DOHH2 (cell line): ENCODE data around the gene PLEKHM3.

Experiments used
- H3F3A ChIP-seq: fragments of 200-600 bp; sonication (generic), shearing (Covaris generic); 2 replicates; pipeline ENCODE4 v1.6.0; 2016; ENCODE audit warnings: antibody characterized with exemption, mild to moderate bottlenecking; ENCODE audit not compliant: control insufficient read depth, insufficient read depth
- H3K27ac ChIP-seq: fragments of 200-600 bp; sonication (generic); 2 replicates; pipeline ENCODE4 v1.5.1; 2014; ENCODE audit warnings: low read depth, mild to moderate bottlenecking, low read length, moderate library complexity
- H3K27me3 ChIP-seq: fragments of 200-600 bp; sonication (generic); 2 replicates; pipeline ENCODE4 v1.6.1; 2014; ENCODE audit warnings: mild to moderate bottlenecking, low read length, mixed read lengths; ENCODE audit not compliant: control insufficient read depth
- H3K36me3 ChIP-seq: fragments of 200-600 bp; sonication (generic); 2 replicates; pipeline ENCODE4 v1.6.1; 2014; ENCODE audit warnings: mild to moderate bottlenecking, low read length, moderate library complexity, mixed read lengths; ENCODE audit not compliant: control insufficient read depth
- H3K4me1 ChIP-seq: fragments of 200-600 bp; sonication (generic); 2 replicates; pipeline ENCODE4 v1.6.1; 2014; ENCODE audit warnings: mild to moderate bottlenecking, low read length, mixed read lengths; ENCODE audit not compliant: control insufficient read depth
- H3K4me2 ChIP-seq: fragments of 200-600 bp; sonication (generic); 2 replicates; pipeline ENCODE4 v1.6.0; 2014; ENCODE audit warnings: mild to moderate bottlenecking, low read length, moderate library complexity
- H3K4me3 ChIP-seq: fragments of 200-600 bp; sonication (generic); 2 replicates; pipeline ENCODE4 v1.5.1; 2014; ENCODE audit warnings: mild to moderate bottlenecking, low read length, mixed read lengths
- H3K79me2 ChIP-seq: fragments of 200-600 bp; sonication (generic); 2 replicates; pipeline ENCODE4 v1.6.1; 2014; ENCODE audit warnings: mild to moderate bottlenecking, low read length, mixed read lengths; ENCODE audit not compliant: control insufficient read depth
- H3K9me2 ChIP-seq: fragments of 200-600 bp; sonication (generic); replicated peaks from 2 replicates; pipeline ENCODE4 v1.6.1; 2014; ENCODE audit warnings: mild to moderate bottlenecking, low read length, mixed read lengths; ENCODE audit not compliant: control insufficient read depth
- H3K9me3 ChIP-seq: fragments of 200-600 bp; sonication (generic); 2 replicates; pipeline ENCODE4 v1.6.1; 2014; ENCODE audit warnings: antibody characterized with exemption, low read length, mixed read lengths; ENCODE audit not compliant: control insufficient read depth, insufficient read depth
- H4K20me1 ChIP-seq: fragments of 200-600 bp; sonication (generic); 2 replicates; pipeline ENCODE4 v1.6.0; 2014; ENCODE audit warnings: low read depth, mild to moderate bottlenecking, antibody characterized with exemption, low read length, moderate library complexity; ENCODE audit not compliant: control insufficient read depth, insufficient read depth
- EZH2phosphoT487 ChIP-seq: fragments of 200-600 bp; sonication (generic); IDR thresholded peaks from 2 replicates; pipeline ENCODE4 v1.6.1; 2017; ENCODE audit warnings: borderline replicate concordance, mild to moderate bottlenecking, antibody characterized with exemption, low read length, moderate library complexity, mixed read lengths
- TF ChIP-seq, protein P1 (sequence below): fragments of 200-600 bp; sonication (generic); IDR thresholded peaks from one replicate; pipeline ENCODE4 v1.5.1; 2014; ENCODE audit warnings: antibody characterized with exemption, mild to moderate bottlenecking, low read depth, low read length; ENCODE audit not compliant: poor library complexity, severe bottlenecking

PLEKHM3 gene

DNA sequence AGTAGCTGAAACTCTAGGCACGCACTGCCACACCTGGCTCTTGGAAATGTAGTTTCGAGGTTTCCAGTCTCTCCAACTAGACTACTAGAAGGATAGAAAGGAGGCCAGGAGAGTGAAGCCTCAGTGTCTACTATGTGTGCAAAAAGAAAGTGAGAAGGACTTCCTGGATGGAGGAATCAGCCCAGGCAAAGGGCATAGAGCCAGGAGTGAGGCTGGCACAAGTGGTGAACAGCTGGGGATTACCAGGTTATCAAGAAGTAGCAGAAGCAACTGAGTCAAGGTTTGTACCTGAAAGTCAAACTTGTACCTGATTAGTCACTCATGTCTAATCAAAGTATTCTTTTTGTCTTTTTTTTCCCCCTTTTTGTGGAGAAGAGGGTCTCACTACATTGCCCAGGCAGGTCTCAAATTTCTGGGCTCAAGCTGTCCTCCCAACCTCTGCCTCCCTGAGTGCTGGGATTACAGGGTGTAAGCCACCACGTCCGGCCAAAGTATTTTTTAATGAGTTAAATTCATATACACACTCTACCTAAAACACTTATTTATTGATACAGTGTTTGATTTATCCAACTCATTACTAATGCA is 246.9 kb downstream of the PLEKHM3 start:
- no peak overlapping the region for H3K4me3 ChIP-seq
- H3K79me2 ChIP-seq, result no peaks in the 10 kb centered on the region
- peaks cover 10% of the 10 kb centered on the region for H3K27me3 ChIP-seq
- no peak overlapping the region for H3K4me2 ChIP-seq
- H3K9me3 ChIP-seq, result no peaks in the 10 kb centered on the region
- H3K36me3 ChIP-seq, result no peaks in the 10 kb centered on the region
- no peaks in the 10 kb centered on the region for H4K20me1 ChIP-seq
- no peaks in the 10 kb centered on the region for H3K4me1 ChIP-seq
- no peaks in the 10 kb centered on the region for H3K9me2 ChIP-seq
- TF ChIP-seq, protein P1, sequence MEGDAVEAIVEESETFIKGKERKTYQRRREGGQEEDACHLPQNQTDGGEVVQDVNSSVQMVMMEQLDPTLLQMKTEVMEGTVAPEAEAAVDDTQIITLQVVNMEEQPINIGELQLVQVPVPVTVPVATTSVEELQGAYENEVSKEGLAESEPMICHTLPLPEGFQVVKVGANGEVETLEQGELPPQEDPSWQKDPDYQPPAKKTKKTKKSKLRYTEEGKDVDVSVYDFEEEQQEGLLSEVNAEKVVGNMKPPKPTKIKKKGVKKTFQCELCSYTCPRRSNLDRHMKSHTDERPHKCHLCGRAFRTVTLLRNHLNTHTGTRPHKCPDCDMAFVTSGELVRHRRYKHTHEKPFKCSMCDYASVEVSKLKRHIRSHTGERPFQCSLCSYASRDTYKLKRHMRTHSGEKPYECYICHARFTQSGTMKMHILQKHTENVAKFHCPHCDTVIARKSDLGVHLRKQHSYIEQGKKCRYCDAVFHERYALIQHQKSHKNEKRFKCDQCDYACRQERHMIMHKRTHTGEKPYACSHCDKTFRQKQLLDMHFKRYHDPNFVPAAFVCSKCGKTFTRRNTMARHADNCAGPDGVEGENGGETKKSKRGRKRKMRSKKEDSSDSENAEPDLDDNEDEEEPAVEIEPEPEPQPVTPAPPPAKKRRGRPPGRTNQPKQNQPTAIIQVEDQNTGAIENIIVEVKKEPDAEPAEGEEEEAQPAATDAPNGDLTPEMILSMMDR, result no peak
- no peak for TF ChIP-seq EZH2phosphoT487
- H3F3A ChIP-seq, result no peaks in the 10 kb centered on the region
- H3K27ac ChIP-seq, result no peak overlapping the region

DNA sequence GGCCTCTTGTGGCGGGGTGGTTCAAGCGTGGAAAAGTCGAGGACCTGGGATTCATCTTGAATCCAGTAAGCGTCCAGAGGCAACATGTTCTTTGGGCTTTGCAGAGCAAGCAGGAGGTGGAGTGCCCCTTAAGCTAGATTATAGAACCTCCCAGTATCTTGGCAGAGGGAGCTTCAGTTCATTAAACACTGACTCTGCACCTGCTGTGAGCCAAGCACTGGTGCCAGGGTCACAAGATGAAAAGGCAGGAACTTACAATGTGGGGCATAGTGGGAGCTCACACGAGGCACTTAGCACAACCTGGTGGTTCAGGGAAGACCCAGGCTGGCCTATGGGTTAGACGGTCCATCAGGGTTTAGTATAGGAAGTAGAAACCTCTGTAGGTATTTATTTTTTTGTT is 248.2 kb downstream of the PLEKHM3 start:
- Histone ChIP-seq H3K79me2 (no peaks in the 10 kb centered on the region), H3K4me2 (no peak overlapping the region), H4K20me1 (no peaks in the 10 kb centered on the region), H3K27ac (no peak overlapping the region), H3K4me1 (no peaks in the 10 kb centered on the region), H3K4me3 (no peak overlapping the region), H3K36me3 (no peaks in the 10 kb centered on the region), H3K9me3 (no peaks in the 10 kb centered on the region), H3K9me2 (no peaks in the 10 kb centered on the region), H3F3A (no peaks in the 10 kb centered on the region), H3K27me3 (peaks cover 6% of the 10 kb centered on the region; the same call in 1 of the 2 replicates)
- TF ChIP-seq EZH2phosphoT487, result no peak
- TF ChIP-seq, protein P1, result no peak

DNA sequence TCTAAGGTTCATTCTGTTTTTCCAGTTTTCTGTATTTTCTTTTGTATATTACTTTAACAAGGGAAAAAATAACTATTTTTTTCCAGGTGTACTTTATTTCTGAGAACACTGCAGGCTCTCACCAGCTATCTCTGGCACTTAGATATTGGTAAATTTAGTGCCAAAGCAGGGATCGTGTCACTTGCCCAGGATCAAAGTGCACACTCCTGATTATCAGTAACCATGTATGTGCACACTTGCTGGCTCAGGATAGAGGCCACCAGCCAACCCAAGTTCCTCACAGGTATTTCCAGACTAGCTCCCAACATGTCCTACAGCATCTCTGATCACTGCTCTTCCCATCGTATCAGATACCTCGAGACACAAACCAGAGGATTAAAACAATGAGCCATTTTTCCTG is 249.9 kb downstream of the PLEKHM3 start:
- H3K4me2 ChIP-seq, result no peak overlapping the region
- H3K27ac ChIP-seq, result no peak overlapping the region

More for the DNA sequence above, 249.9 kb downstream of the PLEKHM3 start:
- no peak overlapping the region for H3K4me3 ChIP-seq
- H3K9me3 ChIP-seq, result no peaks in the 10 kb centered on the region
- no peaks in the 10 kb centered on the region for H4K20me1 ChIP-seq
- no peaks in the 10 kb centered on the region for H3K79me2 ChIP-seq
- H3K27me3 ChIP-seq, result peaks cover 14% of the 10 kb centered on the region
- TF ChIP-seq EZH2phosphoT487, result no peak
- TF ChIP-seq, protein P1, result no peak
- no peaks in the 10 kb centered on the region for H3K36me3 ChIP-seq
- H3K4me1 ChIP-seq, result peaks cover 5% of the 10 kb centered on the region
- H3K9me2 ChIP-seq, result no peaks in the 10 kb centered on the region
- H3F3A ChIP-seq, result no peaks in the 10 kb centered on the region
